Endothelial cell of umbilical vein (primary cell): ENCODE data around the gene SPPL2C. TPM values are rescaled to one million over a fixed set of nuclear protein-coding genes. Genes with fewer than 3 reads are reported as not detected.

ENCODE experiments used
- BruUV-seq: library from RNA; stranded (reverse); fragments of 400-500 nt; replicated peaks from 2 replicates; lab custom pipeline; 2021; lab: Mats Ljungman, UMichigan
- CTCF ChIA-PET: fragments of 300-600, 350-600 bp; sonication (Branson Sonifier 250); formaldehyde crosslinking; loops from one replicate; lab custom pipeline; 2021; ENCODE audit warnings: antibody characterized with exemption, inconsistent platforms; lab: Charles Lee
- POLR2A ChIA-PET: fragments of 300-600, 350-600 bp; sonication (Branson Sonifier 250); formaldehyde crosslinking; loops from one replicate; lab custom pipeline; 2021; ENCODE audit warnings: antibody characterized with exemption, inconsistent platforms; lab: Charles Lee
- DNase-seq: peaks from one replicate; pipeline ENCODE4 v3.0.0-alpha.2; 2011; ENCODE audit warnings: low read depth, low spot score
- FAIRE-seq: peaks from 2 replicates; lab custom pipeline; 2011; peaks lifted over from hg19 to GRCh38; lab: Jason Lieb, UNC
- H2AFZ ChIP-seq: 2 replicates; pipeline ENCODE4 v1.6.0; 2012; ENCODE audit warnings: low read depth, low read length, control low read depth, inconsistent platforms
- H3K27ac ChIP-seq: 2 replicates; pipeline ENCODE4 v1.5.1; 2011; ENCODE audit warnings: low read depth, mild to moderate bottlenecking, control low read depth, low read length, moderate library complexity; ENCODE audit not compliant: insufficient read depth
- H3K27me3 ChIP-seq, 2 experiments: 2 replicates each; pipeline versions ENCODE4 v1.6.0 to v1.6.1; 2011; ENCODE audit warnings: low read length in 2 of 2, mixed read lengths in 1 of 2; ENCODE audit not compliant: control insufficient read depth in 2 of 2, insufficient read depth in 2 of 2
- H3K36me3 ChIP-seq, 2 experiments: 2 replicates in 1 of 2; 3 replicates in 1 of 2; pipeline ENCODE4 v1.5.1; 2011; ENCODE audit warnings: low read length in 2 of 2, mild to moderate bottlenecking in 1 of 2, moderate library complexity in 1 of 2; ENCODE audit not compliant: control insufficient read depth in 2 of 2, insufficient read depth in 2 of 2; ENCODE audit errors: extremely low read depth in 1 of 2
- H3K4me1 ChIP-seq: 3 replicates; pipeline ENCODE4 v1.5.1; 2011; ENCODE audit warnings: mild to moderate bottlenecking, low read length; ENCODE audit not compliant: control insufficient read depth, insufficient read depth; ENCODE audit errors: extremely low read depth
- H3K4me2 ChIP-seq: 2 replicates; pipeline ENCODE4 v1.6.1; 2011; ENCODE audit warnings: low read length, control low read depth, mixed read lengths; ENCODE audit not compliant: insufficient read depth
- H3K4me3 ChIP-seq, 3 experiments: fragments of 200-600 bp in 1 of 3; sonication (generic), shearing (Covaris generic) in 1 of 3; replicated peaks in 1 of 3; 2 replicates each; pipeline ENCODE4 v1.5.1; 2011 to 2016; ENCODE audit warnings: control low read depth in 3 of 3, low read length in 3 of 3, mild to moderate bottlenecking in 2 of 3, inconsistent platforms in 1 of 3, low read depth in 1 of 3, moderate library complexity in 1 of 3; ENCODE audit not compliant: insufficient read depth in 1 of 3
- H3K79me2 ChIP-seq: 2 replicates; pipeline ENCODE4 v1.6.0; 2012; ENCODE audit warnings: low read length, inconsistent platforms; ENCODE audit not compliant: control insufficient read depth, insufficient read depth
- H3K9ac ChIP-seq: replicated peaks from 2 replicates; pipeline ENCODE3; 2011; ENCODE audit warnings: low read length, control low read depth; ENCODE audit not compliant: insufficient read depth; ENCODE audit errors: extremely low read depth
- H3K9me1 ChIP-seq: replicated peaks from 3 replicates; pipeline ENCODE4 v1.6.0; 2011; ENCODE audit warnings: mild to moderate bottlenecking, low read length; ENCODE audit not compliant: control insufficient read depth, insufficient read depth; ENCODE audit errors: extremely low read depth
- H3K9me3 ChIP-seq: replicated peaks from 2 replicates; pipeline ENCODE4 v1.5.1; 2012; ENCODE audit warnings: low read length, inconsistent platforms; ENCODE audit not compliant: control insufficient read depth, insufficient read depth
- H4K20me1 ChIP-seq: replicated peaks from 2 replicates; pipeline ENCODE3; 2011; ENCODE audit warnings: mild to moderate bottlenecking, low read length; ENCODE audit not compliant: control insufficient read depth, insufficient read depth; ENCODE audit errors: extremely low read depth
- EZH2 ChIP-seq: IDR thresholded peaks from 2 replicates; pipeline ENCODE4 v1.6.1; 2012; ENCODE audit warnings: borderline replicate concordance, low read depth, mild to moderate bottlenecking, moderate library complexity, low read length, inconsistent platforms; ENCODE audit not compliant: severe bottlenecking
- FOS ChIP-seq: IDR thresholded peaks from 2 replicates; pipeline ENCODE4 v1.6.1; 2011; ENCODE audit warnings: mild to moderate bottlenecking, low read length, moderate library complexity, borderline replicate concordance; ENCODE audit not compliant: insufficient read depth
- GATA2 ChIP-seq: IDR thresholded peaks from 2 replicates; pipeline ENCODE4 v1.7.0; 2011; ENCODE audit warnings: low read depth, mild to moderate bottlenecking, moderate library complexity, mixed read lengths, low read length; ENCODE audit not compliant: insufficient read length, insufficient read depth
- JUN ChIP-seq: IDR thresholded peaks from 2 replicates; pipeline ENCODE4 v1.6.1; 2011; ENCODE audit warnings: borderline replicate concordance, low read depth; ENCODE audit not compliant: insufficient read length, insufficient read depth
- MYC ChIP-seq: IDR thresholded peaks from one replicate; pipeline ENCODE4 v1.6.1; 2011; ENCODE audit warnings: mild to moderate bottlenecking, low read depth, low read length
- POLR2A ChIP-seq: IDR thresholded peaks from 2 replicates; pipeline ENCODE4 v1.6.1; 2012; ENCODE audit warnings: low read depth, mild to moderate bottlenecking, control low read depth, low read length
- POLR2AphosphoS5 ChIP-seq: IDR thresholded peaks from 2 replicates; pipeline ENCODE4 v1.6.1; 2012; ENCODE audit warnings: low read depth, mild to moderate bottlenecking, control low read depth, low read length, moderate library complexity; ENCODE audit not compliant: insufficient read depth
- dilution Hi-C: fragments of 300-500 bp; cut with MboI; formaldehyde crosslinking; loops from one replicate; pipeline ENCODE4 v1.15.0; 2019; ENCODE audit warnings: low sequenced_read_pairs; ENCODE audit not compliant: extremely low pct_ligation_motif_present
- intact Hi-C: fragments of 100-400 bp; cut with micrococcal nuclease; formaldehyde crosslinking; loops from one replicate; pipeline ENCODE4 v1.10.0; 2022
- polyA plus RNA-seq, 4 experiments: library from polyadenylated mRNA; depleted of rRNA in 3 of 4; stranded (reverse) in 3 of 4; unstranded in 1 of 4; fragments of >200 nt; gene quantifications; 2 replicates each; pipeline versions ENCODE4 v1.2.1 to v1.2.3, GENCODE V29; 2011 to 2012; ENCODE audit warnings: missing spikeins in 1 of 4
- total RNA-seq: library from RNA; stranded (reverse); gene quantifications from 2 replicates; pipeline ENCODE4 v1.2.3, GENCODE V29; 2021
- TF ChIP-seq, protein P1 (sequence below), 2 donors: IDR thresholded peaks; 1 replicate in 1 of 2; 2 replicates in 1 of 2; pipeline ENCODE4 v1.5.1; 2011; ENCODE audit warnings: low read length in 2 of 2, mild to moderate bottlenecking in 2 of 2, moderate library complexity in 2 of 2, control low read depth in 1 of 2, inconsistent platforms in 1 of 2, low read depth in 1 of 2; ENCODE audit not compliant: insufficient read depth in 1 of 2; ENCODE audit errors: extremely low read depth in 1 of 2
- TF ChIP-seq, protein P2 (sequence below): IDR thresholded peaks from 2 replicates; pipeline ENCODE4 v1.6.1; 2011; ENCODE audit not compliant: insufficient read depth, insufficient read length

The SPPL2C gene
- total and polyA plus RNA-seq, 2 donors (not counting 3 experiments of a cell fraction or from before 2014, with no cell fraction given): not detected

DNA sequence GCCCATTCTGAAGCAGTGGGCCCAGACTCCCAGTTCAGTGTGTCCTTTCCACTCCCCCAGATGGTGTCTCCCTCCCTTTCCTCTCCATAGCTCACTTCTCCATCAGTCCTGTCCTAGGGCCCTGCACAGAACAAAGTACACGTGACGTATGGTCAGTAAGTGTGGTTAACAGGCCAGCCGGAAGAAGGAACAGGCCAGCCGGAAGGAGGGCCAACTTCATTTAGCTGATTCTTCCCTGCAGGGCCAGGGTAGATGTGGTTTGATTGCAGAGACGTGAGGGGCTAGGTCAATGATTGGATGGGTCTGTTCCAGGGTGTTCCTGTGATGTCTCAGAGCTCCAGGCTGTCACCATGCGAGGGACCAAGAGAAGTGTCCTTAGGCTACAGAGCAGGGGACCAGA lies 28.9 kb upstream of the SPPL2C start:
- dilution Hi-C loops: no loop called here
- H3K9ac ChIP-seq: no peak overlapping the region
- intact Hi-C loops: no loop called here
- no peaks in the 10 kb centered on the region for H3K36me3 ChIP-seq
- H3K9me3 ChIP-seq: no peaks in the 10 kb centered on the region
- BruUV-seq: no TSS peak
- no peaks in the 10 kb centered on the region for H4K20me1 ChIP-seq
- H3K27ac ChIP-seq: no peak overlapping the region
- POLR2A ChIA-PET: no interaction called here
- H2AFZ ChIP-seq: no peak overlapping the region
- CTCF ChIA-PET: interaction anchor here (0.9 to 1.9 kb wide), 3 partner anchors 12 to 36 kb away, joined by 3 to 12 read pairs (median 3); no protein-coding TSS in a partner anchor
- H3K4me1 ChIP-seq: no peaks in the 10 kb centered on the region
- H3K79me2 ChIP-seq: no peaks in the 10 kb centered on the region
- H3K27me3 ChIP-seq: no peaks in the 10 kb centered on the region
- TF ChIP-seq, protein P1, sequence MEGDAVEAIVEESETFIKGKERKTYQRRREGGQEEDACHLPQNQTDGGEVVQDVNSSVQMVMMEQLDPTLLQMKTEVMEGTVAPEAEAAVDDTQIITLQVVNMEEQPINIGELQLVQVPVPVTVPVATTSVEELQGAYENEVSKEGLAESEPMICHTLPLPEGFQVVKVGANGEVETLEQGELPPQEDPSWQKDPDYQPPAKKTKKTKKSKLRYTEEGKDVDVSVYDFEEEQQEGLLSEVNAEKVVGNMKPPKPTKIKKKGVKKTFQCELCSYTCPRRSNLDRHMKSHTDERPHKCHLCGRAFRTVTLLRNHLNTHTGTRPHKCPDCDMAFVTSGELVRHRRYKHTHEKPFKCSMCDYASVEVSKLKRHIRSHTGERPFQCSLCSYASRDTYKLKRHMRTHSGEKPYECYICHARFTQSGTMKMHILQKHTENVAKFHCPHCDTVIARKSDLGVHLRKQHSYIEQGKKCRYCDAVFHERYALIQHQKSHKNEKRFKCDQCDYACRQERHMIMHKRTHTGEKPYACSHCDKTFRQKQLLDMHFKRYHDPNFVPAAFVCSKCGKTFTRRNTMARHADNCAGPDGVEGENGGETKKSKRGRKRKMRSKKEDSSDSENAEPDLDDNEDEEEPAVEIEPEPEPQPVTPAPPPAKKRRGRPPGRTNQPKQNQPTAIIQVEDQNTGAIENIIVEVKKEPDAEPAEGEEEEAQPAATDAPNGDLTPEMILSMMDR (IDR thresholded peaks at IDR 0.05; ENCODE audit: extremely low read depth in 1 of 2, insufficient read depth in 1 of 2, low read depth in 1 of 2, low read length in 2 of 2): no peak
- no peak for TF ChIP-seq FOS
- no peak for TF ChIP-seq POLR2A
- TF ChIP-seq JUN: no peak
- no peak for TF ChIP-seq GATA2
- no peak for TF ChIP-seq POLR2AphosphoS5
- TF ChIP-seq, protein P2, sequence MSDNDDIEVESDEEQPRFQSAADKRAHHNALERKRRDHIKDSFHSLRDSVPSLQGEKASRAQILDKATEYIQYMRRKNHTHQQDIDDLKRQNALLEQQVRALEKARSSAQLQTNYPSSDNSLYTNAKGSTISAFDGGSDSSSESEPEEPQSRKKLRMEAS: no peak
- TF ChIP-seq MYC: no peak
- no peak for TF ChIP-seq EZH2
- DNase-seq (no peak), FAIRE-seq (no peak)
- H3K4me2 ChIP-seq: no peak overlapping the region
- H3K4me3 ChIP-seq: no peak overlapping the region
- H3K9me1 ChIP-seq: no peaks in the 10 kb centered on the region
